HCT116 (cell line): ENCODE measurements around the gene GXYLT2. TPM values are rescaled to one million over a fixed set of nuclear protein-coding genes. Genes with fewer than 3 reads are reported as not detected.

Source experiments
- total RNA-seq: library from RNA; stranded (reverse); gene quantifications from one replicate; pipeline ENCODE4 v1.2.1, GENCODE V29; 2021; ENCODE audit not compliant: unreplicated experiment

The GXYLT2 gene
- total RNA-seq, 1 experiment from 2014 or later: 5.6 TPM

Other genes starting within 250 kb of the GXYLT2 start
- gene SHQ1, start 39.6 kb upstream of the GXYLT2 start, total RNA-seq: 27.6 TPM
- 72.5 TPM for gene PPP4R2, start 108.8 kb downstream of the GXYLT2 start, total RNA-seq
- 5.1 TPM for gene EBLN2, start 173.6 kb downstream of the GXYLT2 start, total RNA-seq